Esophagus muscularis mucosa (tissue), 4 donors: ENCODE data around the gene SLC12A8. TPM values are rescaled to one million over a fixed set of nuclear protein-coding genes. Genes with fewer than 3 reads are reported as not detected.

Experiments
- DNase-seq: peaks from one replicate; pipeline ENCODE4 v3.0.0-alpha.2; 2017; ENCODE audit errors: extremely low spot score
- H3K27ac ChIP-seq, 4 donors: fragments of 200-600 bp; sonication (generic); replicated peaks in 1 of 4; 1 replicate in 3 of 4; 2 replicates in 1 of 4; pipeline ENCODE4 v1.5.1; 2016 to 2019; ENCODE audit warnings: mild to moderate bottlenecking in 1 of 4
- H3K27me3 ChIP-seq, 4 donors: fragments of 200-600 bp; sonication (generic); one replicate each; pipeline versions ENCODE4 v1.5.1 to v1.6.0; 2016 to 2019
- H3K36me3 ChIP-seq, 4 donors: fragments of 200-600 bp; sonication (generic); one replicate each; pipeline ENCODE4 v1.5.1; 2016 to 2019
- H3K4me1 ChIP-seq, 4 donors: fragments of 200-600 bp; sonication (generic); one replicate each; pipeline ENCODE4 v1.5.1; 2016 to 2019
- H3K4me3 ChIP-seq, 4 donors: fragments of 200-600 bp; sonication (generic); 1 replicate in 2 of 4; 2 replicates in 2 of 4; pipeline ENCODE4 v1.5.1; 2016 to 2019; ENCODE audit warnings: mild to moderate bottlenecking in 4 of 4, moderate library complexity in 1 of 4
- H3K9me3 ChIP-seq, 4 donors: fragments of 200-600 bp; sonication (generic); 1 replicate in 3 of 4; 2 replicates in 1 of 4; pipeline ENCODE4 v1.5.1; 2016 to 2019
- CTCF ChIP-seq, 3 experiments: fragments of 200-600 bp in 2 of 3; fragments of 450-650 bp in 1 of 3; sonication (generic) in 2 of 3; IDR thresholded peaks; one replicate each; pipeline ENCODE4 v1.5.1; 2017 to 2019; ENCODE audit warnings: antibody characterized with exemption in 3 of 3, mild to moderate bottlenecking in 2 of 3, moderate library complexity in 1 of 3
- EP300 ChIP-seq: sonication (generic); formaldehyde crosslinking; IDR thresholded peaks from one replicate; pipeline ENCODE4 v1.6.1; 2017; ENCODE audit warnings: antibody characterized with exemption
- POLR2A ChIP-seq: fragments of 450-650 bp; IDR thresholded peaks from one replicate; pipeline ENCODE4 v1.6.1; 2017; ENCODE audit warnings: antibody characterized with exemption, moderate library complexity, mild to moderate bottlenecking, low read depth
- POLR2AphosphoS5 ChIP-seq, 2 donors: sonication (generic); formaldehyde crosslinking; IDR thresholded peaks; one replicate each; pipeline ENCODE4 v1.6.1; 2017; ENCODE audit warnings: antibody characterized with exemption in 2 of 2
- WGBS: methylation state at CpG from one replicate; pipeline ENCODE4 v1.1.5; 2018; 5-methylcytosine and 5-hydroxymethylcytosine counted together
- intact Hi-C: fragments of 100-400 bp; cut with DNase I; formaldehyde crosslinking; loops from one replicate; pipeline ENCODE4 v1.15.1; 2023
- total RNA-seq, 4 donors: library from RNA; depleted of rRNA; stranded (reverse); fragments of >200 nt; gene quantifications; one replicate each; pipeline versions ENCODE4 v1.1.0 to v1.2.1, GENCODE V29; 2016

The SLC12A8 gene
- total RNA-seq, 4 donors from 2014 or later: 0.46 to 2.9 (median 1.6) TPM; not detected in 1

GRCh38 chr3:125151442-125151817 is 61.1 kb downstream of the SLC12A8 start:
- no peaks in the 10 kb centered on the region for H3K36me3 ChIP-seq
- no peak for DNase-seq
- no peak for TF ChIP-seq POLR2A
- TF ChIP-seq CTCF (IDR thresholded peaks at IDR 0.05): no peak
- no peak for TF ChIP-seq EP300
- TF ChIP-seq POLR2AphosphoS5 (IDR thresholded peaks at IDR 0.05): no peak
- H3K27me3 ChIP-seq: no peaks in the 10 kb centered on the region
- 66% methylated on average over 9 of the region's 9 CpGs for WGBS
- H3K4me1 ChIP-seq: peaks cover 18 to 36% (median 29%) of the 10 kb centered on the region in 4 donors
- no peaks in the 10 kb centered on the region for H3K9me3 ChIP-seq
- H3K27ac ChIP-seq: peak overlapping the region in 1 of 4 donors; percentile 3
- H3K4me3 ChIP-seq: no peak overlapping the region
- intact Hi-C loops: no loop called here

GRCh38 chr3:125150525-125151441 is 61.8 kb downstream of the SLC12A8 start:
- peak overlapping the region in 1 of 4 donors; percentile 3 for H3K27ac ChIP-seq
- DNase-seq: no peak

GRCh38 chr3:125149462-125149861 is 63.1 kb downstream of the SLC12A8 start:
- Histone ChIP-seq H3K36me3 (no peaks in the 10 kb centered on the region), H3K27ac (no peak overlapping the region), H3K9me3 (no peaks in the 10 kb centered on the region), H3K27me3 (no peaks in the 10 kb centered on the region), H3K4me1 (peaks cover 25 to 43% (median 36%) of the 10 kb centered on the region in 4 donors), H3K4me3 (no peak overlapping the region)
- TF ChIP-seq CTCF (IDR thresholded peaks at IDR 0.05) (no peak), POLR2A (no peak), EP300 (no peak), POLR2AphosphoS5 (IDR thresholded peaks at IDR 0.05) (no peak)
- intact Hi-C loops: no loop called here
- DNase-seq: no peak

More at GRCh38 chr3:125150525-125151441, 61.8 kb downstream of the SLC12A8 start:
- no peak overlapping the region for H3K4me3 ChIP-seq
- H3K9me3 ChIP-seq: no peaks in the 10 kb centered on the region
- TF ChIP-seq POLR2A (no peak), CTCF (IDR thresholded peaks at IDR 0.05) (peak in 1 of 3 experiments; percentile 45)
- H3K4me1 ChIP-seq: peaks cover 18 to 37% (median 30%) of the 10 kb centered on the region in 4 donors
- no peaks in the 10 kb centered on the region for H3K27me3 ChIP-seq
- H3K36me3 ChIP-seq: no peaks in the 10 kb centered on the region
- intact Hi-C loops: no loop called here
- WGBS: 76% methylated on average over 14 of the region's 14 CpGs

DNA sequence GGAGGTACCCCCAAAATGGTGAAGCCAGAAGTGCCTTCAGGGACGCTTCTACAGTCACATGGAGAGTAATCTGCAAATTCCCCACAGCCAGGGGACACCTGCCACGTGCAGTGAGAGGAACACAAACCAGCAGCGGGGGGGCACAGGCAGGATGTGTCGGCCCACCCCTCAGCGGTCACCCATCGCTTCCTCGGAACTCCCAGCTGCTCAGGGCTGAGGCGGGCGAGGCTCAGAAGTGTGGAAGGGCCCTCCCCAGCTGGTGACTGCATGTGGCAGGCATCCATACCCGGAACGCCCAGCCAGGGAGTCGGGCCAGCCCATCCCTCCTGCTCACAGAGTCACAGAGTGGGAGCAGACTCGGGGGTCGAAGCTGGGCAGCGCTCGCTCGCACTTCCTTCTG is 63.7 kb downstream of the SLC12A8 start:
- Histone ChIP-seq H3K9me3 (no peaks in the 10 kb centered on the region), H3K27me3 (no peaks in the 10 kb centered on the region), H3K36me3 (no peaks in the 10 kb centered on the region), H3K4me1 (peaks cover 31 to 49% (median 42%) of the 10 kb centered on the region in 4 donors), H3K4me3 (no peak overlapping the region), H3K27ac (peak overlapping the region in 2 of 4 donors; percentile 12 to 20)
- intact Hi-C loops: no loop called here
- DNase-seq: no peak
- TF ChIP-seq CTCF (IDR thresholded peaks at IDR 0.05) (no peak), POLR2A (no peak), POLR2AphosphoS5 (IDR thresholded peaks at IDR 0.05) (no peak), EP300 (no peak)
- WGBS: 49% methylated on average over 6 of the region's 17 CpGs
